Activated T-helper 2 cell treated with anti-CD3 and anti-CD28 coated beads, Interferon-gamma antibody, Interleukin-2, Interleukin-4, amounts not matched to agents 10 μg/mL and 5 μg/mL and 100 μg/mL, durations not matched to agents 14 hours and 24 hours and 36 hours (primary cell): ENCODE results near the gene IL22. TPM values are rescaled to one million over a fixed set of nuclear protein-coding genes. Genes with fewer than 3 reads are reported as not detected.

Source experiments
- DNase-seq: peaks from one replicate; pipeline ENCODE4 v3.0.0; 2021; ENCODE audit warnings: low spot score
- H3K27ac Mint-ChIP-seq: one replicate; pipeline ENCODE4 v1.8.0; 2021; ENCODE audit warnings: mixed read lengths
- H3K27me3 Mint-ChIP-seq: one replicate; pipeline ENCODE4 v1.8.0; 2021; ENCODE audit warnings: low read depth, mixed read lengths
- H3K36me3 Mint-ChIP-seq: one replicate; pipeline ENCODE4 v1.8.0; 2021; ENCODE audit warnings: low read depth, mixed read lengths
- H3K4me1 Mint-ChIP-seq: one replicate; pipeline ENCODE4 v1.8.0; 2021; ENCODE audit warnings: low read depth, mixed read lengths
- H3K4me3 Mint-ChIP-seq: one replicate; pipeline ENCODE4 v1.8.0; 2021; ENCODE audit warnings: low read depth, mild to moderate bottlenecking, moderate library complexity, mixed read lengths
- H3K9me3 Mint-ChIP-seq: one replicate; pipeline ENCODE4 v1.8.0; 2021; ENCODE audit warnings: mixed read lengths
- intact Hi-C: fragments of 100-400 bp; cut with micrococcal nuclease; formaldehyde crosslinking; loops from one replicate; pipeline ENCODE4 v1.15.1; 2023
- total RNA-seq: library from RNA; stranded (reverse); gene quantifications from 2 replicates; pipeline ENCODE4 v1.2.3, GENCODE V29; 2022

The IL22 gene
- total RNA-seq, 1 donor from 2014 or later: 0.80 TPM

DNA sequence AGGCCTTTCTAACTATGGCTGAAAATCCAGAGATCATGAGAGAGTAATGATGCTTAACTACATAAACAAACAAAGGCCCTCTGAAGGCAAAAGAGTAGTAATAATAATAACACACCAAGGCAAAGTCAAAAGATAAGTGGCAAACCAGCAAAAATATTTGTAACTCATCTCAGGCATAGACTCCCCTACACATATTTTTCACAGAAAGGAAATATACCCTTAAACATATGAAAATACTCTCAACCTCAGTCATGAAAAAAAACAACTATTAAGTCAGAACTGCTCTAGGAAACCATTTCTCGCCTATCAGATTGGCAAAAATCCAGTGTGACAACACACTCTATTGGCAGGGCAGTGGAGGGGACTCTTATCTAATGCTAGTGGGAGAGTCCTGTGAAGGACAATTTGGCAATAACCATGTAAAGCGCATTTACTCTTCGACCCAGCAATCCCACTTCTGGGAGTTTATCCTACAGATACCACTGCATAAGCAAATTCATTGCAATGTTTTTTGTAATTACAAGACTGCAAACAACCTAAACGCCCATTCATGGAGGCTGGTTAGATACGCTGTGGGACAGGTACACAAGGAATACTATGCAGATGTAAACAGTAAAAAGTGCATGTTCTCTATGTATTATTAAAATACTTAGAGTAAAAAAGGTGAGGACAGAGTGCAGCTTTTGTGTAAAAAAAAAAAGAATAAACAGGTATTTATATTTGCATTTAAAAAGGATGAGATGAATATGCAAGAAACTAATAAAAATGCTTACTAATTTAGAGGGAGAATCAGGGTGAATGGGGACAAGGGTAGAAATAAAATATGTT lies 26.0 kb upstream of the IL22 start:
- Mint-ChIP-seq H3K27me3 (peaks cover 38% of the 10 kb centered on the region), H3K4me1 (peaks cover 60% of the 10 kb centered on the region), H3K4me3 (no peak overlapping the region), H3K36me3 (no peaks in the 10 kb centered on the region), H3K27ac (peak overlapping the region; percentile 23), H3K9me3 (no peaks in the 10 kb centered on the region)
- DNase-seq: no peak
- intact Hi-C loops: loop anchor here (2.0 kb wide), 2 partner anchors 27 to 39 kb away; no protein-coding TSS in a partner anchor

DNA sequence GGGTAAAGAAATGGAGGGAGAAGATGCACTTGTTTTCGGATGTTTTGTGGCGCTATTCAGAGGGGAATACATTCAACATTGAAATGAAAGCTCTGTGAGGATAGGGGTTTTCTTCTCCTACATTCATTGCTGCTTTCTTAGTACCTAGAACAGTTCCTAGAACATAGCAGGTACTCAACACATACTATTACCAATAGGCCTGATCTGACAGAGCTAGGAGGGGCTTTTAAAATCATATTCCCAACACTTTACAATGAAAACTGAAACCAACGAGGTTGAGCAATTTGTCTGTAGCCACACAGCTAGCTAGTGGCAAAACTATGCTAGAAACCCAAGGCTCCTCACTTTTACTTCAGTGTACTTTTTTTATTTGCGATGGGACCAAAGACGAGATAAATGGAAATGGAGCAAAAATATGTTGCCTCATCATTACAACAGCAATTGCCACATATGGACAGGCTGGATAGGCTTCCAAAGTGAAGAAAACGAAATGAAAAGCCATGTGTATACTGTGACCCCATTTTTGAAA lies 23.1 kb upstream of the IL22 start:
- H3K36me3 Mint-ChIP-seq: no peaks in the 10 kb centered on the region
- H3K27me3 Mint-ChIP-seq: peaks cover 27% of the 10 kb centered on the region
- no peaks in the 10 kb centered on the region for H3K9me3 Mint-ChIP-seq
- intact Hi-C loops: loop anchor here (2.0 kb wide), 1 partner anchor 18 kb away; no protein-coding TSS in a partner anchor
- no peak overlapping the region for H3K27ac Mint-ChIP-seq
- H3K4me1 Mint-ChIP-seq: peaks cover 42% of the 10 kb centered on the region
- DNase-seq: no peak
- H3K4me3 Mint-ChIP-seq: no peak overlapping the region

DNA sequence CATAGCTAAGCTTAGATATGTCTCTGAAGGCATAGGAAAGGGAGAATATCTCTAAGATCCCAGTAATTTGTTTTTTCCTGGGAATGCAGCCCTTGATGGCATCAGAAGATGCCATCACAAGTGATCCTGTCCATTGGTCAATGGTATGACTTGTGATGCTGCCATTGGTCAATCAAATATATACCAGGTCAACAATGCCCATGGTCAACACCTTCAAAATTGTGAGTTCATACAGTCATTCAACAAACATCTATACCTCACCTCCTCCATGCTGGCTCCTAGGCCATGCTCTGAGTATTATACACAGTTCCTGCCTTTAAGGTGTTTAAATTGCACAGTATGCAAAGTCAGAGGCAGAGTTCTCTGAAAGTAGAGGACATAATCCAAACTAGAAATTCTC lies 19.3 kb upstream of the IL22 start:
- H3K27ac Mint-ChIP-seq: no peak overlapping the region
- H3K4me3 Mint-ChIP-seq: no peak overlapping the region
- no peak for DNase-seq
- no peaks in the 10 kb centered on the region for H3K9me3 Mint-ChIP-seq
- intact Hi-C loops: no loop called here
- no peaks in the 10 kb centered on the region for H3K36me3 Mint-ChIP-seq
- peaks cover 32% of the 10 kb centered on the region for H3K27me3 Mint-ChIP-seq
- peaks cover 35% of the 10 kb centered on the region for H3K4me1 Mint-ChIP-seq

DNA sequence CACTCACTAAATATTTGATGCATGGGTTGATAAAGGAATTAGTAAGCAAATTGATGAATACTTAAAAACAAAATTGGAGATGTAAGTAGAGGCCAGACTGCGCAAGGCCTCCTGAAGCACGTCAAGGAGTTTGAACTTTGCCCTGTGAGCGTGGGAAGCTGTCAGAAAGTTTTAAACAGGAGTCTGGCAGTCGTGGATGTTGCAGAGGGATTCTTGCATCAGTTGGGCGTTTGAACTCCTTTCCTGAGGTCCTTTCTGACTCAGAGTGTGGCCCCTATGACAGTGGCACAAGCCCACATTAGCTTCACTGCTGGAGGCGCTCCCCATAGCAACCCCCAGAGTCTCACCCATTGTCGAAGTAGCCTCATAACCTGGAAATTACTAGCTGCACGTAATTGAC lies 17.9 kb upstream of the IL22 start:
- H3K4me1 Mint-ChIP-seq: peaks cover 32% of the 10 kb centered on the region
- H3K27ac Mint-ChIP-seq: no peak overlapping the region
- no peak overlapping the region for H3K4me3 Mint-ChIP-seq
- no peak for DNase-seq
- H3K9me3 Mint-ChIP-seq: no peaks in the 10 kb centered on the region
- peaks cover 32% of the 10 kb centered on the region for H3K27me3 Mint-ChIP-seq
- no peaks in the 10 kb centered on the region for H3K36me3 Mint-ChIP-seq
- intact Hi-C loops: no loop called here

DNA sequence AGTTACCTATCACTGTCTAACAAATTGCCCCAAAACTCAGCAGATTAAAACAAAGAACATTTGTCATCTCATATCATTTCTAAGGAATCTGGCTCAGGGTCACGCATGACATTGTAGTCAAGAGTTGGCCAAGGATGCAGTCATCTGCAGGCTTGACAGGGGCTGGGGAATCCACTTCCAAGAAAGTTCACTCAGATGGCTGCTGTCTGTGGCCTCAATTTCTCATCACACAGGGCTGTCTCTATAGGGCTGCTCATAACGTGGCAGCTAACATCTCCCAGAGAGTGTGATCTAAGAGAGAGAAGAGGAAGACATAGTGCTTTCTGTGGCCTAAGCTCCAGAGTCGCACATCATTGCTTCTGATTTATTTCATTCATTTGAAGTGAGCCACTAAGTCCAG lies 17.0 kb upstream of the IL22 start:
- Mint-ChIP-seq H3K4me1 (peaks cover 28% of the 10 kb centered on the region), H3K9me3 (no peaks in the 10 kb centered on the region), H3K36me3 (no peaks in the 10 kb centered on the region), H3K4me3 (no peak overlapping the region), H3K27me3 (peaks cover 32% of the 10 kb centered on the region), H3K27ac (peak overlapping the region; percentile 40)
- intact Hi-C loops: no loop called here
- DNase-seq: no peak

DNA sequence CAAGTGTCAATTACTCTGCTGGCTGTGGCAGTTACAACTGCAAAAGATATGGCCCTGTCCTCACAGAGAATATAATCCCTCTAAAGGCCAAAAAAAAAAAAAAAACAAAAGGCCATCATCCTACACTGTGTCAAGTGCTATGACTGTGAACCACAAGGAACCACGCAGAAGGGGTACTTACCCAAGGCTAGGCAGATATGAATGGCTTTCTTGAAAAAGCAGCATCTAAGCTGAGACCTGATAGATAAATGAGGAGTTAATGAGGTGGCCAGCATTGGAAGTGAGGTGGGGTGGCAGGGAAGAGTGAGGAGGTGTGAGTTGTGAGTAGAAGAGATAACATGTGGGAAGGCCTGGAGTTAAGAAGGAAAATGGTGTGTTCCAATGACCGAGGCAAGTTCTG lies 16.4 kb upstream of the IL22 start:
- no peak overlapping the region for H3K4me3 Mint-ChIP-seq
- intact Hi-C loops: loop anchor here (2.0 kb wide), 1 partner anchor 47 kb away; no protein-coding TSS in a partner anchor
- H3K9me3 Mint-ChIP-seq: no peaks in the 10 kb centered on the region
- H3K4me1 Mint-ChIP-seq: peaks cover 30% of the 10 kb centered on the region
- no peaks in the 10 kb centered on the region for H3K36me3 Mint-ChIP-seq
- H3K27me3 Mint-ChIP-seq: peaks cover 34% of the 10 kb centered on the region
- DNase-seq: no peak
- H3K27ac Mint-ChIP-seq: peak overlapping the region; percentile 40

DNA sequence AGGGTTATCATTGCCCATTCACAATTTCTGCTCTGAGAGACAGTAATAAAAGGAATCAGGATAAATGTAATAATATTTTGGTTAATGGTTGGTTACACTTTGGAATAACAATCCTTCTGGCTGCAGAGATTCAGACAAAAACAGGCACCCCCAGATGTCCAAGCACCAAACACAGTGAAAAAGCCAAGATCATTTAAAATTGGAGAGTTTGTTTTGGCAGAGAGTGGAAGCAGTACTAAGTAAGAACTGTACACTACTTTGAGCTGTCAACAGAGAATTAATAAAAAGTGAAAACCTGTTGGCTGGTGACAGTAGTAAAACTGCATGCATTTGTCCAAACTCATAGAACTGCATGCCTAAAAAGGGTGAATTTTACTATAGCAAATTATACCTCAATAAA lies 15.6 kb upstream of the IL22 start:
- intact Hi-C loops: loop anchor here (2.0 kb wide), 1 partner anchor 46 kb away; no protein-coding TSS in a partner anchor
- Mint-ChIP-seq H3K27me3 (peaks cover 40% of the 10 kb centered on the region), H3K9me3 (no peaks in the 10 kb centered on the region), H3K36me3 (no peaks in the 10 kb centered on the region), H3K4me1 (peaks cover 30% of the 10 kb centered on the region), H3K27ac (no peak overlapping the region), H3K4me3 (no peak overlapping the region)
- DNase-seq: no peak

DNA sequence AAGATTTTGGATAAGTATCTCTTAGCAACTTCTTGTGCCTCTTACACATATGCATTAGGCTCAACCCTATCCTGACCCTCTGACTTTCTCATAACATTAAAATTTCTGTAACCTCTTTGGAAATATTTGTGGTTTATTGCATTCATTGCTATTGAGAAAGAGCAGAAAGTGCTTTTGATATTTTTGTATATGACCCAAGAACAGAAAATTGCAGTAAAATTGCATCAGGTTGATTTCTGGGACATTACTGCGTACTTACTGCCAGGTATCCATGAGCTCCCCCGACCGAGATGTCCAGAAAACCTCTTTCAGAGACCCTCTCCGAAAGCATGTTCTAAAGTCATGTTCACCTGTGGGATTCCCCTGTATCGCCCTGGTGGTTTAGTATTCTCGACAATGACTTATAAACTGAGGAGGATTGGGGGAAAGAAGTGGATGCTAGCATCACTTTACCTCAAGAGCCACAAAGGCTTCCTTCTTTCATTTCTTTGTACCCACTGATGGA lies 14.5 kb upstream of the IL22 start:
- Mint-ChIP-seq H3K36me3 (no peaks in the 10 kb centered on the region), H3K27me3 (peaks cover 49% of the 10 kb centered on the region), H3K4me1 (peaks cover 30% of the 10 kb centered on the region), H3K9me3 (no peaks in the 10 kb centered on the region), H3K4me3 (no peak overlapping the region), H3K27ac (no peak overlapping the region)
- intact Hi-C loops: loop anchor here (2.0 kb wide), 1 partner anchor 45 kb away; no protein-coding TSS in a partner anchor
- DNase-seq: no peak

DNA sequence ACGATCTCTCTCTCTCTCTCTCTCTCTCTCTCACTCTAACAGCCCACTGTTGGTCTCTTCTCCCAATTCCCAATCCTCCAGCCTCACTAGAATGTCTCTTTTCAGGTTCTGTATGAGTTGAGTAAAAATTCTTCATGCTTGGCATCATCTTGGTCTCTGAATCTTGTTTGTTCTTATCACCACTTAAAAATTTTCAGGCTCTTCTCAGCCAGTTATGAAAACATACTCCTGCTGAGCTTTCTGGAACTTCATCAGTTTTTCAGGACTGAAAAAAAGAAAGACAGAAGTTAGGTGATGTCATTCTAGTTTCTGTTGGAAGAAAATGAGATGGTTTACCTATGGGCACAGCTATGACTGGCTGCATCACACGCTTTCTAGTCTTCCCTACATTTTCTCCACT lies 11.5 kb upstream of the IL22 start:
- Mint-ChIP-seq H3K27ac (no peak overlapping the region), H3K9me3 (no peaks in the 10 kb centered on the region), H3K4me3 (no peak overlapping the region), H3K27me3 (peaks cover 49% of the 10 kb centered on the region), H3K4me1 (peaks cover 42% of the 10 kb centered on the region), H3K36me3 (no peaks in the 10 kb centered on the region)
- DNase-seq: no peak
- intact Hi-C loops: no loop called here

DNA sequence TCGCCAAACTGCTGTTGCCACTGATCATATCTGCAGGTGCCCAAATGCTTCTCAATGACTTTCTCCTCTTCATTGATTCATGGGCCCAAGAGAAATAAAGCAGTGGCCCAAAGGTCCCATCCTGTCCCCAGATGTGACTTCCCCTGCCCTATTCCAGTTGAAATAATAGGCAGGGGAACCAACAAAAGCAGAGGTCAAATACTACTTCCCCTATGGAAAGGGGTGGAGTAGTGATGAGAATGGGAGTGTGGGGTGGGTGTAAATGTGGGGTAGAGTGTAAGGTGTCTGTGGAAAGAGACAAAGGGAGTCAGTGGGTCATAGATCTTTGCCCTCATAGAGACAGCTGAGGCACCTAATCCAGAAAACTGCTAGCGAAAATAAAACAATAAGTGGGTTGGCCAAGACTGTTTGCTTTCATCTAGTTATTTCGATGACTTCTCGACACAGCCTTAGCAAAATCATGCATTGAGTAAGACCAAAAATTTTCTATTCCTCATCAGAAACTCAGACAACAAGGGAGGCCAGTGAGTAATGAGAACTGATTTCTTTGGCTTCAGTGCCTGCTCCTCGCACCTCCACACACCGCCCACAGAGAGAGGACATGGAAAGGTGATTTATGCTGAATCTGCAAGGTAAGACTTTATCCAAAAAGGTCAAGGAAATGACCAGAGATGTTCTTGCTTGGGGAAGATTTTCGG lies 10.9 kb upstream of the IL22 start:
- intact Hi-C loops: no loop called here
- Mint-ChIP-seq H3K36me3 (no peaks in the 10 kb centered on the region), H3K27me3 (peaks cover 48% of the 10 kb centered on the region), H3K9me3 (no peaks in the 10 kb centered on the region), H3K27ac (no peak overlapping the region), H3K4me1 (peaks cover 43% of the 10 kb centered on the region), H3K4me3 (no peak overlapping the region)
- DNase-seq: no peak

DNA sequence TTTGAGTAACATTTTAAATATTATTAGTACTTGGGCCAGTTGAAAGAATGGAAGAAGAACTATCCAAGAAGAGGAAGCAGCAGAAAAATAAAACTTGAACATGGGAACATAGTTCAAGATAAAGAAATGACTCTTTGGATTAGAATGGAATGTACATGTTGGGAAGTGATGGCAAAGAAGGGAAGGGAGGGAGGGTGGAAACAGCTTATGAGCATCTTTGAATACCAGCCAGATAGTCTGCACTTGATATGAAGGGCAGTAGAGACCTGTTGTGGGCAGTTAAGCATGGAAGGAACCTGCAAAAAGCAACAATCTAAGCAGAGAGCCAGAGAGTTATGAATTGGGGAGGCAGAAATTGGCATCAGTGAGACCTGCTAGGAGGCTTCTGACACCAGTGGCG lies 10.0 kb upstream of the IL22 start:
- Mint-ChIP-seq H3K4me3 (no peak overlapping the region), H3K9me3 (no peaks in the 10 kb centered on the region), H3K27ac (no peak overlapping the region), H3K4me1 (peaks cover 38% of the 10 kb centered on the region), H3K36me3 (no peaks in the 10 kb centered on the region), H3K27me3 (peaks cover 44% of the 10 kb centered on the region)
- no peak for DNase-seq
- intact Hi-C loops: no loop called here

DNA sequence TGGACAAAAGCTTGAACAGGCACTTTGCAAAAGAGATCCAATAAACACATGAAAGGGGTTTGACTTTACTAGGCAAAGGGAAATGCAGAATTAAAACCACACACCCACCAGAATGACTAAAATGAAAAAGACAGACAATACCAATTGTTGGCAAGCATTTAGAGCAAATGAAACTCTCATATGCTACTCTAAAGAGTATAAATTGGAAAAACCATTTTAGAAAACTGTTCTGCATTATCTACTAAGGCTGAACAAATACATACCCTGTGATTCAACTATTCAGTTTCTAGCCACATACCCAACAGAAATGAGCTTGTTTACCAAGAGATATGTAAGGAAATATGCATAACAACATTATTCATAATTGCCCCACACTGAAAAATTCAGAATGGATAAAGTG lies 8.5 kb upstream of the IL22 start:
- Mint-ChIP-seq H3K9me3 (no peaks in the 10 kb centered on the region), H3K36me3 (no peaks in the 10 kb centered on the region), H3K27me3 (peaks cover 57% of the 10 kb centered on the region), H3K27ac (no peak overlapping the region), H3K4me1 (peaks cover 32% of the 10 kb centered on the region), H3K4me3 (no peak overlapping the region)
- no peak for DNase-seq
- intact Hi-C loops: loop anchor here (1.0 kb wide), 1 partner anchor 19 kb away; no protein-coding TSS in a partner anchor

DNA sequence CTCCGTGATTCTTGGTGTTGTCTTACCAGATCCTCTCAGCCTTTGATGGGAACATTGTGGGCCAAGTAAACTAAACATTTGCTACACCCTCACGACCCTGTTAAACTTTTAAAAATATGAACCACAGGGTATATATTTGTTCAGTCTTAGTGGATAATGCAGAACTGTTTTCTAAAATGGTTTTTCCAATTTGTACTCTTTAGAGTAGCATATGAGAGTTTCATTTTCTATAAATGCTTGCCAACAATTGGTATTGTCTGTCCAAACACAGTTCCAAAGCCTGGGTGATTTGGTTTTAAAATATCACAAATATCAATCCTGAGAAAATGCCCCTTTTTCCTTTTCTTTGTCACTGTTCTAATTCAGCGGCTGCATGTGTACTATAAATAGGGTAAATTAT lies 6.7 kb upstream of the IL22 start:
- Mint-ChIP-seq H3K27me3 (peaks cover 58% of the 10 kb centered on the region), H3K4me3 (no peak overlapping the region), H3K9me3 (no peaks in the 10 kb centered on the region), H3K36me3 (no peaks in the 10 kb centered on the region), H3K27ac (no peak overlapping the region), H3K4me1 (peaks cover 29% of the 10 kb centered on the region)
- intact Hi-C loops: no loop called here
- no peak for DNase-seq
